IPS-15b (cell line): ENCODE data around the gene GCN1.
"Not testable (repeated sequence)": the region's sequence is repeated elsewhere in the genome, so short reads cannot be mapped to it uniquely, and the experiment has no call there.

Source experiments
- H3K27me3 ChIP-seq: one replicate; pipeline ENCODE4 v1.6.1; 2013; ENCODE audit warnings: low read length; ENCODE audit not compliant: control insufficient read depth, insufficient read depth
- H3K36me3 ChIP-seq: one replicate; pipeline ENCODE4 v1.6.1; 2013; ENCODE audit warnings: low read length; ENCODE audit not compliant: control insufficient read depth, insufficient read depth
- H3K4me1 ChIP-seq: one replicate; pipeline ENCODE4 v1.6.1; 2013; ENCODE audit warnings: mild to moderate bottlenecking, low read length; ENCODE audit not compliant: control insufficient read depth, insufficient read depth
- H3K4me3 ChIP-seq: one replicate; pipeline ENCODE4 v1.5.1; 2013; ENCODE audit warnings: low read depth, low read length
- H3K9ac ChIP-seq: one replicate; pipeline ENCODE4 v1.6.1; 2013; ENCODE audit warnings: low read depth, mild to moderate bottlenecking, low read length
- H3K9me3 ChIP-seq: one replicate; pipeline ENCODE4 v1.6.1; 2013; ENCODE audit warnings: mild to moderate bottlenecking, low read length; ENCODE audit not compliant: control insufficient read depth, insufficient read depth

The GCN1 gene

DNA sequence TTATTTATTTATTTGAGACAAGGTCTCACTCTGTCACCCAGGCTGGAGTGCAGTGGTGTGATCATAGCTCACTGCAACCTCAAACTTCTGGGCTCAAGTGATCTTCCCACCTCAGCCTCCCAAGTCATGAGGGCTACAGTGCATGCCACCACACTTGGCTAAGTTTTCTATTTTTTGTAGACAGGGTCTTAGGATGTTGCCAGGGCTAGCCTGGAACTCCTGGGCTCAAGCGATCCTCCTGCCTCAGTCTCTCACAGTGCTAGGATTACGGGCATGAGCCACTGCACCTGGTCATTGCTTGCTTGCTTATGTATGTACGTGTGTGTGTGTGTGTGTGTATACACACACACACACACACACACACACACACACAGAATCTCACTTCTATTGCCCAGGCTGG is 42.3 kb upstream of the GCN1 start:
- not testable (repeated sequence) for H3K4me3 ChIP-seq, H3K9me3 ChIP-seq, H3K27me3 ChIP-seq, H3K36me3 ChIP-seq, H3K9ac ChIP-seq
- H3K4me1 ChIP-seq, result peaks cover 37% of the 10 kb centered on the region

DNA sequence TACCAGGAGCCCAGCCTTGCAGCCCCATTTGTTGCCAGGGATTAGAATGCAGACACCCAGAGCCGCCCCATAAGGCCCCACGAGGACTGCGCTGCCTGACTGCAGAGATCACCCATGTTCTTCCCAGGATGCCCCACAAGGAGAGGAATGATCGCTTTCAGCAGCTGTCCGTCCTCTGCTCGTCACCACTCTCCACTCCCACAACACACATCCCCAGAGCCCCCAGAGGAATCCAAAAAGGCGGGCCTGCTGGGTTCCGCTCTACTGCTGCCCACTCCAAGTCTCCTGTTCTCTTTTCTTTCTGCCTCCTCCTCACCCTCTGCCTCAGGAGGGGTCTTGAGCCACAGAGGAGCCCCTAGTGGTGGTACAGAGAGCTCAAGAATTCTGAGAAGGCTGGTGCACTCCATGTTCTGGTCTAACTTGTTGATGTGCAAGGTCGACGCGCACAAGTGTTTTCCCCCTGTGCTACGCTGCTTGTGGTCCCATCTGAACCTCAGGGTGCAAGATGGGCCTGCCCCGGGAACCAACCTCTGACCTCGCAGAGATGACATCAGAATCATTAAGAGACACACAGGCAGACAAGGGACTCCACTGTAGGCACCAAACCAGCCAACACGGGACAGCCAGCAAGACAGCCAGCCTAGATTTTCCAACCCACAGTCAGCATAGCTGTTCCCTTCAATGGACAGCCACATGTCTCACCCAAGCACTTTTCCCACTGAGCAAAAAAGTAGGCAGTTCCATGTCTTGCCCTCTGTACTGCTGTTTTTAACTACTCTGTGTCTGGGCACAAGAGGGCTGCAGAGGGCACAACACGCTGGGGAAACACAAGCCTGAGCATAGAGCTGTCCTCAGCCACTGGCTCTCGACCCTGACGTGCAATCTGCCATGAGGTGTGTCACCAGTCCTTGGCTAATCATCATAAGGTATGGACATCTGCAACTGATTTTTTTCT is 41.1 kb upstream of the GCN1 start:
- Histone ChIP-seq H3K9ac (peak overlapping the region; percentile 5), H3K4me1 (peaks cover 45% of the 10 kb centered on the region), H3K27me3 (no peaks in the 10 kb centered on the region), H3K36me3 (no peaks in the 10 kb centered on the region), H3K9me3 (no peaks in the 10 kb centered on the region), H3K4me3 (no peak overlapping the region)

DNA sequence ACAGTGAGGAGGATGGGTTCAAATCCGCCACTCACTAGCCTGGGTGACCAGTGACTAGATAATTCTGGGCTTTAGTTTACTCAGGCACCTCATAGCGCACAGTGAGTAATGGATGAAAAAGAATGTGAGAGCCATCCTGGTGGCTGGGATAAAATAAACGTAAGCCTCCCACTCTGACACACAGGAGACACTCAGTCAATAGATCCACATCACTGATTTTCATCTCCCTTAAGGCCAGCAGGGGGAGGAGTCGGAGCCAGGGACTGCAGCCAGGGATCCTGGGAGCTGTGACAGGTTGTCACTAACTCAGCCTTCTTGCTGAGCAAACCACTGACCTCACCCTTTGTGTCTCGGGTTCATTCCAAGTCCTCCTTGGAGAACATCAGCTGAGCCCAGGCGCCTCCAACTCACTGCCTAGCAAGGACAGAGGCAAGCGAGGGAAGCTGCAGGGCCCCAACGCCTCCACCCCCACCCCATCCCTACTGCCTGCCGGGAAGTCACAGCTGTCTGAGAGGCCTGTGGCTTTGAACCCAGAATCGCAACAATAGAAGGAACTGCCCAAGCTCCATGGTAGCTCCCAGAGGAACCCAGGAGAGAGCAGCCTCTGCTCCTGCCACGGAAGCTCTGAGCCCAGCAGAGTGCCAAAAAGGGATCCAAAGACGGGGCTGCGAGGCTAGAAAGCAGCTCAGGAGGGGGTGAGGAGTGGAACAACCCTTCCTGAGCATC is 40.3 kb upstream of the GCN1 start:
- peak overlapping the region; percentile 5 for H3K9ac ChIP-seq
- H3K4me3 ChIP-seq, result no peak overlapping the region
- no peaks in the 10 kb centered on the region for H3K9me3 ChIP-seq
- H3K36me3 ChIP-seq, result no peaks in the 10 kb centered on the region
- H3K4me1 ChIP-seq, result peaks cover 52% of the 10 kb centered on the region
- no peaks in the 10 kb centered on the region for H3K27me3 ChIP-seq

DNA sequence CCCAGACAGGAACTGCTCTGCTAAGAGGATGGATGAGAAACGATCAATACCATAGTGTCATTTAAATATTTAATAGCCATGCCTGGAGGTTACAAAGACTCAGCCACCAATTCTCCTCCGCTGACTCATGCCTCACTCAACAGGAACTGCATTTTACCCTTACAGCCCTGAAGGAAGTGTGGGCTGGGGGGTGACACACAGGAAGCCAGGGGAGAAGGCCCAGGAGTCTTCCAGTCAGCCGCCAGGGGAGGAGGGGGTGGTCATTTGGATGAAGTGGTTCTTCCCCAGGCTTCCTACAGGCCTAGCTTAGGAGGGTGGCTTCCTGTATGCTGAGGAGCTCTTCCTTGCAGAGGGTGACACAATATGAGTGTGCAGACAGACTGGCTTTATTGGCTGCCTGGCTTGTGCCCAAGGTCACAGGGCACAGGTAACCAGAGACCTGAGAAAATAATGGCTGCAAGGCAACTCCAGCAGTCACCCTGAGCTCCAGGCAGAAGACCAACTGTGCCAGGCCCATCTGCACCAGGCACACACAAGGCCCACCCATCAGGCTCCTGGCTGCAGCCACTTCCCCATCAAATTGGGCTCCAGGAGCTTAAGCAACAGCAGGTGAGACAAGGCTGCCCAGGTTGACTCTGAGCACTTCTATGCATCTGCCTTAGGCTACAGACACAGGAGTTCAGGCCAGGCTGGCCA is 36.9 kb upstream of the GCN1 start:
- H3K27me3 ChIP-seq, result no peaks in the 10 kb centered on the region
- peak overlapping the region; percentile 58 for H3K4me3 ChIP-seq
- H3K36me3 ChIP-seq, result no peaks in the 10 kb centered on the region
- no peaks in the 10 kb centered on the region for H3K9me3 ChIP-seq
- peaks cover 71% of the 10 kb centered on the region for H3K4me1 ChIP-seq
- peak overlapping the region; percentile 70 for H3K9ac ChIP-seq

DNA sequence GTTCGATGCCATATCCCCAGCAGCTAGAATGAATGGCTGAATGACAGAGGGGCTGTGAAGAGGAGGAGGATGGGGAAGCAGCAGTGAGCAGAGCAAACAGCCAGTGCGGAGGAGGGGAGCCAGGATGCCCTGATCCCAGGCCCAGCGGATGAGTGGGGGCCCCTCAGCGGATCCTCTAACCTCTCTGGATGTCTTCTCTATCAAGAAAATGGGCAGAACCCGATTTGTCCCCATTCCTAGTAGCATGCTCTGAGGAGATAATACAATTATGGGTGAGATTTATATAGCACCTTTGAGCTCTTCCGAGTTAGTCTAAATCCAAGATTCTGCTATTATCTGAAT is 36.4 kb upstream of the GCN1 start:
- H3K4me1 ChIP-seq, result peaks cover 71% of the 10 kb centered on the region
- H3K9ac ChIP-seq, result peak overlapping the region; percentile 70
- H3K4me3 ChIP-seq, result peak overlapping the region; percentile 58
- no peaks in the 10 kb centered on the region for H3K9me3 ChIP-seq
- no peaks in the 10 kb centered on the region for H3K27me3 ChIP-seq
- H3K36me3 ChIP-seq, result no peaks in the 10 kb centered on the region

DNA sequence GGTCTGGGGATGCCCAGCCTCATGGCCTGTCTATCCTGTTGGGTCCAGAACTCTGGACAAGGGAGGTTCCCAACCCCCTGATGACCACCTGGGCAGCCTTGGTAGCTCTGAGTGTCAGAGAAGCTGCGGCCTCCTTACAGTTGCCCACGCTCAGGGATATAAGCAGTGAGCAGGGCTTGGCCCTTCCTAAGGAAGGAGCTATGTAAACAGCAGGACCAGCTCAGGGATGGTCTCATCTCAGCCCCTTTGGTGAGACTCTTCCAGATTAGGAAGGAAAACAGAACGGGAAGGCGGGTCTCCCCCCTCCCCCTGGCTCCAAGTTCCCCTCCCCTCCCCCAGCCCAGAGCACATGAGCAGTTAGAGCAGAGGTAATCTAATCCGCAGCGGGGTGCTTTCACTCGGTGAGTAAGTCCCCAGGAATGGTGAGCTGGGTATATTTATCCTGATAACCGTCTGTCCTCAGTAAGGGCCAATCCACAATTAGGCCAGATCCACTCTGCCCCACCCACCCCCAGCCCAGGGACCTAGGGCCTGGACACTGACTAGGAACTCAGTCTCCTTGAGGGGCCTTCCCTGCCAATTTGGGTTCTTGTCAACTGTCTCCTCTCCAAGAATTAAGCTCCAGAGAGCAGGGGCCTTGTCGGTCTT is 35.9 kb upstream of the GCN1 start:
- H3K4me3 ChIP-seq, result peak overlapping the region; percentile 58
- H3K9ac ChIP-seq, result peak overlapping the region; percentile 70
- H3K4me1 ChIP-seq, result peaks cover 69% of the 10 kb centered on the region

DNA sequence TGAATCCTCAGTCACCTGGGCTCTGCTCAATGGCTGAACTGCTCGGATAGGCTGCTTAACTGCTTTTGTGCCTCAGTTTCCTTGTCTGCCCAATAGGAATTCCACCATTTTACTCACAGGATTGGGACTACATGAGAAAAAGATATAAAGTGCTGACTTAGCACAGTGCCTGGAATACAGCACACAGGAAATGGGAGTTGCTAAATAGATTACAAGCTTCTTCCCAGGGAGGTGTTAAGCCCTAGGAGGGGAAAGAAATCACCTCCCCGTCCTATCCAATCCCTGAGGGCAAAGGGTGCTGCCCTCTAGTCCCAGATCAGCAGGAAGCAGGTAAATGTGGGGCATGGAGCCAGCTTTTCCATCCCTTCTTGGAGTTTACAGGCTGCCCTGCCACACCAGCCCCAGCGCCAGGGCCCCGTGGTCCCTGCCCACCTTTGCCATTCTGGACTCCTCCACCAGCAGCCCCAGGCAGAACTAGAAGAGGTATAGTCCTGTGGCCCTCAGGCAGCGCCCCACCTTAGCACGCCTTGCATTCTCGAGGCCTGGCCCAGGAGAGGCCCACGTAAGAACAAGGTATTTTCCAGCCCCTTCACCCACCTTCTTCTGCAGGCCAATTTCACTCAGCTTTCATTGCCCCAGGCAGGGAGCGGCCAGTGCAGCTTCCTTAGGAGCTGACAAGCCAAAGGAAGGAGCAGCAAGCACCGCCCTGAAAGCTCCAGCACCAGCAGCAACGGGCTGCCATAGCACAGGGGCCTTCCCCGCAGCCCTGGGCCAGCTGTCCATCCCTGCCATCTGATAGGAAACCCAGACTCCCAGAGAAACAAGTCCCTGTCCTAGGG is 35.2 kb upstream of the GCN1 start:
- H3K36me3 ChIP-seq, result no peaks in the 10 kb centered on the region
- peak overlapping the region; percentile 41 for H3K4me3 ChIP-seq
- H3K27me3 ChIP-seq, result no peaks in the 10 kb centered on the region
- H3K9me3 ChIP-seq, result no peaks in the 10 kb centered on the region
- peak overlapping the region; percentile 76 for H3K9ac ChIP-seq
- peaks cover 65% of the 10 kb centered on the region for H3K4me1 ChIP-seq

More for the DNA sequence above, 35.9 kb upstream of the GCN1 start:
- H3K9me3 ChIP-seq, result no peaks in the 10 kb centered on the region
- no peaks in the 10 kb centered on the region for H3K36me3 ChIP-seq
- H3K27me3 ChIP-seq, result no peaks in the 10 kb centered on the region

DNA sequence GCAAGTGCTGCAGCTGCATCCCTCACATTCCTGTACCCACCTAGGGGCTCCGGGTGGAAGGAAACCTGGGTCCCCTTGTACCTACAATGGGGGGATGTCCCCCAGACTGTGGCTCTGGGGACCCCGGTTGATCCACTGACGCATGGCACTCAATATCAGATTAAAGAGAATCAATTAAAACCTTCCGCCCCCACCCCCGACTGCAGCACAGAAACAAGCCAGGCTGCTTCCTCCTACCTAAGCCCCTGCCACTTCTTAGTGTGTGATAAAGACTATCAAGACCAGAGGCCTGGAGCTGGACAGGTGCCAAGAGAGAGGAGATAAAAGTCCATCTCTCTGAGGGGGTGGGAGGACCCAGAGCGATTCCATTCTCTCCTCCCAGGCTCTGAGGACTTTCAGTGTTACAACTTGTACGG is 34.6 kb upstream of the GCN1 start:
- H3K4me1 ChIP-seq, result peaks cover 60% of the 10 kb centered on the region
- peak overlapping the region; percentile 90 for H3K9ac ChIP-seq
- no peaks in the 10 kb centered on the region for H3K9me3 ChIP-seq
- H3K4me3 ChIP-seq, result peak overlapping the region; percentile 6
- H3K36me3 ChIP-seq, result peaks cover 3% of the 10 kb centered on the region
- no peaks in the 10 kb centered on the region for H3K27me3 ChIP-seq

DNA sequence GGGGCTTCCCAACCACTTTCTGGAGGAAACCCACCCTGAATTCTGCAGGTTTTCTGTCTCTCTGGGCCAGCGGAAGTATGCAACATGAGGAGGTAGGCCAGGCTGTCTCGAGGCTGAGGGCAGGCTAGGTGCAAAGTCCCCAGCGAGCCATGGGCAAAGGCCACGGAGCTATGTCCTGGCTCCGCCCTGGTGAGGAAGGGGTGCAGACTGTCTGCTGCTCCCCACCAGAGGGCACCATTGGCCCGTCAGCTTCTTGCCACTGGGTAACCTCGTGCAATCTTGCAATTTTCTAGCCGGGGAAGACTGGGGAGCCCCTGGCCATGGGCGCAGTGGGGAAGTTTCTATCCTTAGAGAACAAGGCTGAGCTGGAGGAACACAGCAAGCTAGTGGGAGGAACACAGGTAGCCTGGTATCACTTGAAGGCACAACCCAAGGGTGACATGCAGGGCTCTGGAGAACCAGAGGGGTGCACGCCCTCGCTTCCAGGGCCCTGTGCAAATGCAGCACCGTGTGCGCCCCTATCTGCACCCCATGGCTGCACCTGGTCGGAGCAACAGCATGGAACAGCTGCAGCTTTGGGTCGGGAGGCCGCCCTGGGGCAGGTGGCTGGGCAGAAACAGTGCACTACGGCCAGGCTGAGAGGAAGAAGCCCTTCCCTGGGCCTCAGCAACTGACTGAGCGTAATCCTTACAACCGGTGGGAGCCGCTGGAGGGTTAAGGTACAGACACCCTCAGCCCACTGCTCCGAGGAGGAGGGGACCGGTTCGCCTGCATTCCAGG is 34.0 kb upstream of the GCN1 start:
- H3K9me3 ChIP-seq, result no peaks in the 10 kb centered on the region
- no peaks in the 10 kb centered on the region for H3K27me3 ChIP-seq
- peak overlapping the region; percentile 52 for H3K4me3 ChIP-seq
- peaks cover 9% of the 10 kb centered on the region for H3K36me3 ChIP-seq
- peak overlapping the region; percentile 90 for H3K9ac ChIP-seq
- peaks cover 56% of the 10 kb centered on the region for H3K4me1 ChIP-seq

DNA sequence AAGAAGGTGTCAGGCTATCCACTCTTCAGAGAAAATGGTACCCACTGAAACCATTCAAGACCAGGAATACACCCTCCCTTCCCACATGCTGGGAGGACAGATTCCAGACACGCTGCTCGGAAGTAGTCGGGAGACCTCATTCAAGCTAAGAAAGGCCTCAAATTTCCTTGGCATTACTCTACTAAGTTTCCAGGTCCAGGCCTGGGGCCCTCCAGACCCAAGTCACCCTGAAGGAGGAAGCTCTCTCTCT is 33.5 kb upstream of the GCN1 start:
- no peaks in the 10 kb centered on the region for H3K9me3 ChIP-seq
- peaks cover 52% of the 10 kb centered on the region for H3K4me1 ChIP-seq
- no peaks in the 10 kb centered on the region for H3K27me3 ChIP-seq
- no peak overlapping the region for H3K4me3 ChIP-seq
- peak overlapping the region; percentile 14 for H3K9ac ChIP-seq
- peaks cover 12% of the 10 kb centered on the region for H3K36me3 ChIP-seq
